ENCODE measurements around the gene MACROD2.
"Not testable (repeated sequence)": the region's sequence is repeated elsewhere in the genome, so short reads cannot be mapped to it uniquely, and the experiment has no call there.

The MACROD2 gene

DNA sequence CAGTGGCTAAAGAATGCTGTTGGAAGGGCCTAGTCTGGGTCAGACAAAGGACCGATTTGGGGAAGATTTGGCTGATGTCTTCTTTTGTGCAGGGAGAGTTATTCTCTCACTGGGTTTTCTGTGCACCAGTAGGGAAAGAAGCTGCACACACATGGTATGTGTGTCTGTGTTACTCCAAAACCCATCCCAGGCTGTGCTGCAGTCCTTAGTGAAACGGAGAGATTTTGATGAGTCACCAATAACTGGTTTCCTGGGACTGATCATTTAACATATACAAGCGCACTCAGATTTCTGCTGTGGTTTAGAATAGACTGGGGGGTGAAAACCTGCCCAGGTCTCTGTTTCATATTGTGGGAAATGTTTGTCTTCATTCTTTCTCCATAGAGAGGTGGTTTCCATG is 1528.1 kb downstream of the MACROD2 start:
- in situ Hi-C loops (cut with MboI; ENCODE audit: low sequenced_read_pairs) = no loop called here

DNA sequence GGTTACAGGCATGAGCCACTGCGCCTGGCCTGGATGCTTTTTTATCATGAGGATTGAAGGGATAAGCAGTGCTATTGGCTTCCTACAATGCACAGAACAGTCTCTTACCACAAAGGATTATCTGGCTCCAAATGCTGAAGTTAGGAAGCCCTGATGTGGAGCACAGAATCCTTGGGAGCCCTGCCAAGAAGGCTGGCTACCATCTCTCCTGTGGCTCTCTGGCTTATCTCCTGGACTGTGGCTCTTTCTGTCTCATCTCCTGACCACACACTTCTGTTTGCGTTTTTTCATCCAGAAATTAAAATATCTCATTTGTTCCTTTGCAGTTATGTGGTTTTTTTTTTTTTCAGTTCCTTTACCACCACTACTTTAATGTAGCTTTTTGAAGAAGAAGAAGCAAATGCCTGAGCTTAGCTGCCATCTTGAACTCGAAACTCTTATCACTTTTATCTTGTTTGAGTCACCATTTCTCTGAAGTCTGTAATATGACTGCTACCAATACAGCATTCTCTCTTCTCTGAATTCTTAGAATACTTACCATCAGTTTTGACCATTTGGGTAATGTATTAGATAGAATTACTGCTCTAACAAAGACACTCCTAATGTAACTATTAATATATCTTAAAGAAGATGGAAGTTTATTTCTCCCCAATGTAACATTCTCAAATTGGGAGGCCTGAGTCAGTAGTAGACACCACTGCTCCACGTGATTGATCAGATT is 1533.2 kb downstream of the MACROD2 start:
- in situ Hi-C loops (cut with MboI; ENCODE audit: low sequenced_read_pairs) = no loop called here

DNA sequence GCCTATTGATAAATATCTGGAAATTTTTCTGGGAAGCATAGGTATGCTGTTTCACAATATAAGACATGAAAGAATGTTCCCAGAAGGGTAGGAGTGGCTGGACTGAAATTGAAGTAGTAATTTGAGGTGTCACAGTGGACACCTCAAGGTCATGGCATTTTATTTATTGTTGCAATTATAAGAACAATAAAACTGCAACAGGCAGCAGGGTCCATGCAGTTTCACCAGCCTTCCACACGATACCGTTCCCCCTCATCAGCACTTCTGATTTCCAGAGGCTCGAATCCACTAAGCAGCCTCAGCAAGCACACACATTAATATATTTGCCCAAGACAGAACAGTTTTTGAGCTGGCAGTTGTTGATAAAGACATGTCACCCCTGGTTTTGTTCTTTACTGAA is 1540.5 kb downstream of the MACROD2 start:
- in situ Hi-C loops (cut with MboI; ENCODE audit: low sequenced_read_pairs) = no loop called here

DNA sequence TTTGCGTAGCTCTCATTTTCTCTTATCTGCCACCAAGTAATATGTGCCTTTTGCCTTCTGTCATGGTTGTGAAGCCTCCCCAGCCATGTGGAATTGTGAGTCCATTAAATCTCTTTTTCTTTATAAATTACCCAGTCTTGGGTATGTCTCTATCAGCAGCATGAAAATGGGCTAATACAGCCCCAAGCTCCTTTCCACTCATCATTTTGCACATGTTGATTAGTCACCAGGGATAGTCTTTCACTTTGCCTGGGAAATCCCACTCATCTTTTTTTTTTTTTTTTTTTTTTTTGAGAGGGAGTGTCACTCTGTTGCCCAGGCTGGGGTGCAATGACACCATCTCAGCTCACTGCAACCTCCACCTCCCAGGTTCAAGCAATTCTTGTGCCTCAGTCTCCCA is 1541.9 kb downstream of the MACROD2 start:
- in situ Hi-C loops (cut with MboI; ENCODE audit: low sequenced_read_pairs) = not testable (repeated sequence)

DNA sequence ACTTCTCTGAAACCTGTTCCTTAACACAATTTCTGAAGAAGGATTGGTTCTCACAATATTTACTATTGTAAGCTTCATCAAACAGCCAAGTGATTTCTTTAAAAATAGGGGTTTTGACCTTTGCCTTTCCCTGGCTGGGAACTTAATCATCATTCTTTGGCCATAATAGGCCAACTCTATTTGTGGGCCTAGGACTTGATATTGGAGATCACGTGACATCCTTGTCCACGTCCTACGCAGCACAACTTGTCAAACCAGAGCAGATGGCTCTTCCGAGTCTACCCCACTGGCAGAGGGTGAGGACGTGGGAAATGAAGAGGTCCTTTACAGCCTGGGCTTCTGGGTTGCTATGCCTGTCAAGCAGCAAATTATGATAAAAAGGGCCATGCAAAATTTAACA is 1547.3 kb downstream of the MACROD2 start:
- in situ Hi-C loops (cut with MboI; ENCODE audit: low sequenced_read_pairs) = no loop called here

DNA sequence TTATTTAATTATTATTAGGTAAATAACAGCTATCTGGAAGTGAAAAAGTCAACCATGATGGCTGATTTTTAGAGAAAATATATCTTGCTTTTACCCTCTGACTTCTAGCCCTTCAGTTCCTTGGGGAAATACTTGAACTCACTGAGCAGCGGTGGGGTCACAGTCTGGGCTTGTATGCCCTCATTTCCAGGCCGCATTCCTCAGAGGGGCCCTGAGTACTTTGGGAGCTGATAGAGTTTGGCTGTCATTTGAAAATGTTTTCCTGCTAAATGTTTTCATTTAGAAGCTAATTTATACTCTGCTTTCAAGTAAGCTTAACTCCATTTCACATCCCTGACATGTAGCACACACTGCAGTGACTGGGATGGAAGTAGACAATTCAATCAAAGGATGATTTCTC is 1549.4 kb downstream of the MACROD2 start:
- in situ Hi-C loops (cut with MboI; ENCODE audit: low sequenced_read_pairs) = no loop called here

DNA sequence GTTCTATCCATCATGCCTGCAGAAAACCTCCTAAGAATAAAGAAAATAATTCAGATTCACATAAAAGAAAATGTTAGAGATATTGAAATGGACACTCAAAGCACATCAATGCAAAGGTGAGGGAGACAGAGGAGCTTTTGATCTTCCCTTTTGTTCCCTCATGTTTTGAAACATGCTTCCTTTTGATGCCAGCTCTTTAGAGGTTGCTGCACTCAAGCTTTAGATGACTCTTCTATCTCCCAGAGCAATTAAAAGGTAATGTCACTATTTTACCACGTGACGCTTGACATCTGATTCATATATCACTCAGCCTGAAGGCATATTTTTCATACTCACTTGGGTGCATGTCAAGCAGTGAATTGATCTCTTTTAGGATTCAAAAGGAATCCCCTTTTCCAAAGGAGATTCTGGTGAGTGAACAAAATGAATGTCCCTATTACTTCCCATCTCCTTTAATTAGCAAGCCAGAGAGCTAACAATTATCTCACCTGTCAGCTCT is 1551.3 kb downstream of the MACROD2 start:
- in situ Hi-C loops (cut with MboI; ENCODE audit: low sequenced_read_pairs) = no loop called here

DNA sequence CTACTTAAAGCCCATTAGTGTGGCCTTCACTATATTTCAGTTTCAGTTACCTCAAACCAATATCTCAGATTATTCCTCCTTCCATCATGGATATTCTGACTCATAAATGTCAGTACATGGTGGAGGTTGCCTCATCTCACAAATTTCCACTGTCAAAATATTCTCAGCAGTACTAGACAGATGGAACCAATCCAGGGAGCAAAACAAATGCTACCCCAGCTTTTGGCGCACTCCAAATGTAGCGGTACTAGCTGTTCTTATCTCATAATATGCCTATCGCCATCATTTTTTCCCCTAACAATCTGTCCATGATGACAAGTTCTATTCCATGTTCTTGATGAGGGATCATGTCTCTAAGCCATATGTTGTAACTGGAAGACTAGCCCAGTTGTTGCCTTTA is 1551.8 kb downstream of the MACROD2 start:
- in situ Hi-C loops (cut with MboI; ENCODE audit: low sequenced_read_pairs) = no loop called here

DNA sequence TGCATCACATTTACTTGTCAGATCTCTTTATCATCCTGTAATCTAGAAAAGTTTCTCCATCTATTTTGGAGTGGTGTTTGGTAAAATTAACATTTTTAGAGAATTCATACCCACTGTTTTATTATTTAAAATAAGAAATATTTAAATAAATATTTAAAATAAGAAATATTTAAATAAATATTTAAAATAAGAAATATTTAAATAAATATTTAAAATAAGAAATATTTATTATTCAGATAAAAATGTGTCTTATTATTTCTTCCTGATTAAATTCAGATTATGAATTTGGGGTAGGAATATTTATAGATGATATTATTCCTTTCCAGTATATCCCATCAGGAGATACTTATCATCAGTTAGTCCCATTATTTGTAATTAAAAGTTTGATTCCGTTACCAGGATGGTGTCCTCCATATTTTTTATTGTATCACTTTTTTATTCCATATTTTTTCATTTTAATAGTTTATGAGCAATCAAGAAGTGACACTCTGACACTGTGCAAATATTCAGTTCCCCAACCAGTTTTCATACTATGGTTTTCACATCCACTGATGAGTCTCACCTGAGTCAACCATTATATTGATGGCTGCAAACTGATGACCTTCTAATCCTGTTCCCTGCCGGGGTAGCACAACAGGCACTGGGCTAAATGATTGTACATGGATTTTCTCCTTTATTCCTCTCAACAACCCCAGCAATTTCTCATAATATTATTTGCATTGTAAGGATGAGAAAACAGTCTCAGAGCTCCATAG is 1555.0 kb downstream of the MACROD2 start:
- in situ Hi-C loops (cut with MboI; ENCODE audit: low sequenced_read_pairs) = no loop called here

DNA sequence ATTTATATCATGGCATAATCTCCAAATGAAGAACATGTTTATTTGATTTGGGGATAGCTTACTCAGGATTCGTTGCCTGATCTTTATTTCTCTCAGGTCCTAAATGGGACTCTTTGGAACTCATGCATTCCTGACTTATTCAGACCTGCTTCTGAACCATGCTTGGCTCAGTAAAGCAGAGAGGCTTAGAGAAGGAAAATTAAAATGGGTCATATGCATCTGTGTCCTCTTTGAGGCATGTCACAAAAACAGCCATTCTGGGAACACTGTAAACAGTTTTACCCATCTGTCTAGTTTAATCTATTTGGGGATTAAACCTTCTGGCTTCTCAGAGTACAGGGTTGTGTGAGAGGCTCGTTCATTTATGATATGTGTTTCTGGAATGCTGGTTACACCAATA is 1560.6 kb downstream of the MACROD2 start:
- in situ Hi-C loops (cut with MboI; ENCODE audit: low sequenced_read_pairs) = no loop called here

DNA sequence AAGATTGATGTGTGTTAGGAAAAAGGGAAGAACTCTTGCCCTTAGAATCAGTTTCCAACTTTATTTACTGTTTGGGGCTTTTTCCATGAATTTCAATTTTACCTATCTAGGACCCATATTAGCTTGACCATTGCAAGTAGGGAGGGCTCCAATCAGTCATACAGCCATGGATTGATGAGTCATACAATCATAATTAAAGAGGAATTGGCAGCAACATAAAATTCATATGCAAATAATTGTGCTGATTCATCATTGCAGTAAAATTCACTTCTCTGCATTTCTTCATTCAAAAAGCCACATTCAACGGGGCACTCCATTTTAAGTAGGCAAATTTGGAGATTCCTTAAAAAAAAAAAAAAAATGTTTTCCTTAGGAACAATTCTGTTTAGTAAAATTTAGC is 1561.6 kb downstream of the MACROD2 start:
- in situ Hi-C loops (cut with MboI; ENCODE audit: low sequenced_read_pairs) = no loop called here

DNA sequence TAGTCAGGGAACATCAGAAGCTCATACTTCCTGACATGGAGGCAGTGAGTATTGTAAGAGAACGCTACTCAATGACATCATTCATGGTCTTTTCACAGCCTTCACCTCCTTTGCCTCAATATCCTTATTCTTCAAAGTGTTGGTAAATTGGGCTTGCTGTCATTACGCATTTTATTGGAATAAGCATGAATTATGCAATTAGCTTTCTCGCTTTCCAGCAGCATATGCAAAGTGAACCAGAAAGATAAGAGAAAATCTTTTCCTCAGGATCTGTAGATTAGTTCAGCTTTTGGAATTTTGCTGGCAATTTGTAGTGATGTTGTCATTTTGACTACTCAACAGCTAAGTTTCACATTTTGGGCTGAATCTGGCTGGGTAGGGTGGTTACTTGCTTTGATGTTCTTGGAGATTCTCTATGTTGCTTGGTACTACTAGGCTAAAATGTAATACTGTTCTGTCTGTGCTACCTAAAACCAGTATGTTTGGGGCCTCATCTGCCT is 1565.8 kb downstream of the MACROD2 start:
- in situ Hi-C loops (cut with MboI; ENCODE audit: low sequenced_read_pairs) = no loop called here

DNA sequence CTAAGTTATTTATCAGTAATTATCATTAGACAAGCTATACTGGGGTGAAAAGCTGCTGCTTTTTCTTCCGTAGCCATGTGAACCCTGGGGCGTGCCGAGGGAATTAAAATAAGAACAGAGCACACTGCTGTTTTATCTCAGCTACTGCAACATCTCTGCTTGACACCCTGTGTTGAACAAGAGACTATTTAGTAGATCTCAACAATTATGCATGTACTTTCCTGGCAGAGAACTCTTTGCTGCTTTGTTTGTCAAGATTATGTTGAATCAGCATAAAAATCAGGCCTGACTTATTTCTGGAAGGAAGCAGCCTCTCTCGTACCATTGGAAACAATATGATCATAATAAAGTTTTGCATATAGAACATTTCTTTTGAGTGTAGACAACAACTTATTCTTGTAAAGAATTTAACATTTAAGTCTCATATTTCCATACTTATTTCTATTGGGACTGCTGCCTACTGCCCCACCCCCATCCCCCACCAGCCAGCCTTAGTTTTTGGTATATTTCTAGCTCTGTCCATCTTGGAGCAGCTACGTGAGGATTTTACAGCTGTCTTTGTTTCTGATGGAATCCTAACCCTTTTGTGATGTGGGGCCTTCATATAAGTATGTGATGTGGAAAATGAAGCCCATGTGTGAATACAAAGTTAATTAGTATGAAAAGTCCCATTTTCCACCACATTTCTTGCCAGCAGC is 1566.5 kb downstream of the MACROD2 start:
- in situ Hi-C loops (cut with MboI; ENCODE audit: low sequenced_read_pairs) = no loop called here

DNA sequence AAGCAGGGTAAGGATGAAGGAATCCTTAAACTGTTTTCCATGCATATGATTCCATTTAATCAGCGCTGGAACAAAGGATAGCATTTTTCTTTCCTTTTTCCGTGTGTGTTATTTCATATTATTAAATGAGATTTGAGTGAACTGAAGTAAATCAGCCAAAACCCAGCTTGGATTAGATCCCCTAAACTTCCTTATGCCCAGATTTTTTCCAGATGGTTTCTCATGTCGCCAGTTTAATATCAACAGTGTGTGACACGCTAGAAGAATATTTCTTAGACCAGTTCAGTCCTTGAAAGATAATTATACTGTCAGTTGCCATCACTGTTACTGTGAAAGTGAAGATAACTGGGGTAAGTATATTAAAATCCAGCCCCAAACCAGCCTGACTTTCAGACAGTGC is 1568.5 kb downstream of the MACROD2 start:
- in situ Hi-C loops (cut with MboI; ENCODE audit: low sequenced_read_pairs) = no loop called here

DNA sequence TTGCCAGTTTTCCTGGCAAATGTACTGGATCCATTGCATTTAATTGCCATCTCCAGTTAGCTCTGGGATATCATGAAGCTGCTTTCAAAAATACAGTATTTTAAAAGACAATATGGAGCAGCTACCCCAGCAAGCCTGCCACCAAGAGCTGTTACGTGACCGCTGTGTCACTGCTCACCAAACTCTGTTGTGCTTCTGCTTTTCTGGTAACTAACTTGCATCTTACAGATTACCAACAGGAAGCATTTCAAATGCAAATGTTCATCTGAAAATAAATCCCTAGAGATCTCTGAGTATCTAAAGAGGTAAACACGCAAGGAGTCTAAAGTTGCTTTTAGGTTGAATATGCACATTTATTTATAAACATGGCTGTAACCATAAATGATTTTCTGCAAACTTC is 1569.7 kb downstream of the MACROD2 start:
- in situ Hi-C loops (cut with MboI; ENCODE audit: low sequenced_read_pairs) = no loop called here

DNA sequence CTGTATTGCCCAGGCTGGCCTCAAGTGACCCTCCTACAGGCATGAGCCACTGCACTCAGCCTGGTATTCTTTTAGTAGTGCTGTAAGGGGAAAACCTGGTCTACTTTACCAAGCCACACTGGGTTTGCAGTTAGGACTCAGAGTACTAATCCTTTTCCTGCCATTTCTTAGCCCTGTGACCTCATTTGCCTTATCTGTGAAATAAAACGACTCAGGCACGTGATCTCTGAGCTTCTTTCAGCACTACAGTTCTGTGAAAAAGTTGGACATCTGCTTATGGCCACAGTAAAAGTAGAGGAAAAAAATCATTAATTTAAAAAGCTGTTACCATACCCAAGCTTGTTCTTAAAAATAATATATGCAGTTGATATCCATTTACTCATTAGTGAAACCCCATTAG is 1570.5 kb downstream of the MACROD2 start:
- in situ Hi-C loops (cut with MboI; ENCODE audit: low sequenced_read_pairs) = no loop called here

DNA sequence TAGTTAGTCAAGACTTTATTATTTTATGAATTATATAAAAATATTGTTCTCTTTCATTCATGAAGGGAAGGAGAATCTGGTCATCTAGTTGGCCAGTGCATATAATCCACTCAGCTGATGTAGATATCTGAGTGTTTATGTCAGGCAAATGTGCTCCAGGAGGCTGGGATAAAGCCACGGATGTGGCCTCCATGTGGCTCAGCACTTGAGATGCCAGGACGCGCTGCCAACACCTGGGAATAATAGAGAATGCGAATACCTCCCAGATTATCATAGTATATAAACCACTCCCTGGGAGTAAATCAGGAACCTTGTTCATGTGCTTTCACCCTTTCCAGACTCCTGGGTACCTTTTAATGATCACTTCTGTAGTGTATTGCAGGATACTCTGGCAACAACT is 1571.9 kb downstream of the MACROD2 start:
- in situ Hi-C loops (cut with MboI; ENCODE audit: low sequenced_read_pairs) = no loop called here

DNA sequence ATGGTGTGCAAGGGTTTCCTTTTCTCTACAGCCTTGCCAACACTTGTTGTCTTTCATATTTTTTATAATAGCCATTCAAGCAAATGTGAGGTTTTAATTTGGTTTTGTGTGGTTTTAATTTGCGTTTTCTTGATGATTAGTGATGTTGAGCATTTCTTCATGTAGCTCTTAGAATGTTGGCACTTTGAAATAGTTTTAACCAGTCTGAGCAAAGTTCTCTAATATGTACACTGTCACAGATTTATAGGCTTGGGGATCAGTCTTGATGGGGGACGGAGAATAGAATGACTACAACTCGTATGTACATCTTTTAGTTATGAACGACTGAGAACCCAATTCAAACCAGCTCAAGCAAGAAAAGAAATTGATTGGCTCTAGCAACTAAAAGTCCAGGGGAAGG is 1574.8 kb downstream of the MACROD2 start:
- in situ Hi-C loops (cut with MboI; ENCODE audit: low sequenced_read_pairs) = no loop called here

DNA sequence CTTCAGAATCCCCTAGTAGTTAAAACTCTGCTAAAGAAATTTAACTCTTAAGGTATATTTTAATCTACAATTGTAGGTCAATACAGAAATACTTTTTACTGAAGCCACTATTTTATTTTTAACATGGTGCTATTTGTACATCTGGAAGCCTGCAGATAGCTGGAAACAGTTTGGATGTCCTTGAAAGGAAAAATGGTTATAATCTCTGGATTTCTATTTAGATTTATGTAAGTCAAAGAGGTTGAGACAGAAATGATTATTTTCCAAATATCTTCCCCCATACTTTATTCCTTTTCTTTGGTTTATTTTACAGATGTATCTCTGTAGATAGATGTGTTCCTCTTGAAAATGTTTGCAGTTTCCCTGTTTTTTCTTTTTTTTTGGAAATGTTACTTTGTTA is 1575.7 kb downstream of the MACROD2 start:
- in situ Hi-C loops (cut with MboI; ENCODE audit: low sequenced_read_pairs) = no loop called here

DNA sequence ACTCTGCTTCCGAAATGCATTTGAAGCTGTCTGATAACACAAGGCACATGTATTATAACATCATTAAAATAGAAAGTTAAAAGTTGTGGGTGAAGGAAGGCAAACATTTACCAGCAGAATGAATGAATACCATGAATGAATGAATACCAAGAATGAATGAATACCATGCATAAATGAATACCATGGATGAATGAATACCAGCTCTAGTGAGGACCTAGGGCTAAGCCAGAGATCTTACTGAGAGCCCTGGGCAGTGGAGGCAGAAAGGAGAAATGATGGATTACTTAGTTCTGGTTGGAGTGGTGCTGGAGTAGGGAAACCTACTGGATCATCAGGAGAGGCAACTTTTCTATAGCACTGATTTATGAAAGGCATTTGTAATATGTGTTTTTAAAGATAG is 1579.9 kb downstream of the MACROD2 start:
- in situ Hi-C loops (cut with MboI; ENCODE audit: low sequenced_read_pairs) = no loop called here

DNA sequence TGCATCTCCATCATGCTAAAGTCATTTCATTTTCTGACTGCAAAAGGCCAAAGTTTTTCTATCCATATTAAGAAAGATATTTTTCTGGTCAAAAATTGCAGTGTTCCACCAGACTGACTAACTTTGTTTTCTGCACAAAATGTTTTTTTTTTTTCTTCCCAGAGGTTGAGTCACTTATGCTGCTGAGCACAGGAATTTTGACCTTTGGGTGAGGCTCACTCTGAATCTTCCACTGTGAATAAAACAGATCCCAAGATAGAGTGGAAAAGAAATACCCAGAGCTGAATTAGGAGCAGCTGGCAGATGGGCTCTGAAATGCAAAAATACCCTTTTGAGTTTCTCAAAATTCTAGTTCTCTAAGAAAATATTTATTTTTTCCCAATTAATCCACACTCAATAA is 1581.1 kb downstream of the MACROD2 start:
- in situ Hi-C loops (cut with MboI; ENCODE audit: low sequenced_read_pairs) = no loop called here

DNA sequence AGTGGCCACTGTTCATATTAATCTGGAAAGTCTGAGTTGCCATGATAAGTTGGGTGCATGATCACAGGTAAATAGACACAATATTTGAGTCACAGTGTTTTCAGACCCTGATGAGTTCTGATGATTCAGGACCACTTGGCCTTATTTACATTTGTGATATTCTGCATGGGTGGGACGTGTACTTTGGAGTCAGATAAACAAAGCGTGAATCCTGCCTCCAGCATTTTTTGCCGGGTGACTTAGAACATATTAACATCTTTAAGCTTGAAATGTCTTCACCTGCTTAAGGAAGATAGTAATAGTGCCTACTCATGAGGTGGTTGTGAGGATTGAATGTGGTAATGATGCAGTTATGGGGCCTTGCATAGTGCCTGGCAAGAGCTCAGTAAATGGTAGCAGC is 1582.8 kb downstream of the MACROD2 start:
- in situ Hi-C loops (cut with MboI; ENCODE audit: low sequenced_read_pairs) = no loop called here
